HCT116 (cell line): ENCODE data around the gene KLHL2.
"Not testable (repeated sequence)": the region's sequence is repeated elsewhere in the genome, so short reads cannot be mapped to it uniquely, and the experiment has no call there.

Experiments used
- CBX3 ChIP-seq: IDR thresholded peaks from 2 replicates; pipeline ENCODE4 v1.6.1; 2012; ENCODE audit warnings: low read depth
- CEBPB ChIP-seq: IDR thresholded peaks from 2 replicates; pipeline ENCODE4 v1.6.1; 2012; ENCODE audit warnings: low read depth
- POLR2AphosphoS5 ChIP-seq: IDR thresholded peaks from 2 replicates; pipeline ENCODE4 v1.6.1; 2011; ENCODE audit warnings: mild to moderate bottlenecking, low read depth, low read length, moderate library complexity
- TF ChIP-seq, protein P1 (sequence below), 3 experiments: fragments of 200-600 bp in 1 of 3; sonication (generic) in 1 of 3; IDR thresholded peaks in 2 of 3; conservative IDR thresholded peaks in 1 of 3; 2 replicates each; pipeline ENCODE4 v1.5.1; 2012 to 2017; ENCODE audit warnings: low read depth in 2 of 3, low read length in 2 of 3, antibody characterized with exemption in 1 of 3, borderline replicate concordance in 1 of 3, control low read depth in 1 of 3, mild to moderate bottlenecking in 1 of 3, mixed read lengths in 1 of 3, mixed run types in 1 of 3, moderate library complexity in 1 of 3; ENCODE audit not compliant: insufficient read depth in 1 of 3

DNA sequence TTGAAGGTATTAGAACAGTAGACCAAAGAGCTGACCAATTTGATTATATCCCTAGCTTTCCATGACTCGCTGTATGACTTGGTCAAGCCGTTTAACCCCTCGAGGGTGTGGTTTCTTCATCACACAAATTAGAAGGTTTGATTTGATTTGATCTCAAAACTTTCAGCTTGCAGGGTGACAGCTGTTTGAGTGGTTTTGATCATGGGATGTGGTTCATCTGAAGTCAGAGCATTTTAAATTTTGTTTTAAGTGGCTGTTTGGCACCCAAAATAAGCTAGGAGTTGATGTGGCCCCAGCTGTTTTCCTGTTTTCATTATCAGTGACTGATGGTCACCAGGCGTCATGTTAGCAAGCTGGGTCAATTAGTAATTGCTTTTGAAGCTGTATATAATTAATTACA lies 52.4 kb downstream of the KLHL2 start:
- TF ChIP-seq CBX3, CEBPB, POLR2AphosphoS5: not testable (repeated sequence)
- TF ChIP-seq, protein P1, sequence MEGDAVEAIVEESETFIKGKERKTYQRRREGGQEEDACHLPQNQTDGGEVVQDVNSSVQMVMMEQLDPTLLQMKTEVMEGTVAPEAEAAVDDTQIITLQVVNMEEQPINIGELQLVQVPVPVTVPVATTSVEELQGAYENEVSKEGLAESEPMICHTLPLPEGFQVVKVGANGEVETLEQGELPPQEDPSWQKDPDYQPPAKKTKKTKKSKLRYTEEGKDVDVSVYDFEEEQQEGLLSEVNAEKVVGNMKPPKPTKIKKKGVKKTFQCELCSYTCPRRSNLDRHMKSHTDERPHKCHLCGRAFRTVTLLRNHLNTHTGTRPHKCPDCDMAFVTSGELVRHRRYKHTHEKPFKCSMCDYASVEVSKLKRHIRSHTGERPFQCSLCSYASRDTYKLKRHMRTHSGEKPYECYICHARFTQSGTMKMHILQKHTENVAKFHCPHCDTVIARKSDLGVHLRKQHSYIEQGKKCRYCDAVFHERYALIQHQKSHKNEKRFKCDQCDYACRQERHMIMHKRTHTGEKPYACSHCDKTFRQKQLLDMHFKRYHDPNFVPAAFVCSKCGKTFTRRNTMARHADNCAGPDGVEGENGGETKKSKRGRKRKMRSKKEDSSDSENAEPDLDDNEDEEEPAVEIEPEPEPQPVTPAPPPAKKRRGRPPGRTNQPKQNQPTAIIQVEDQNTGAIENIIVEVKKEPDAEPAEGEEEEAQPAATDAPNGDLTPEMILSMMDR (IDR thresholded peaks at IDR 0.05 in 2 of 3, conservative IDR thresholded peaks at IDR 0.05 in 1 of 3; ENCODE audit: borderline replicate concordance in 1 of 3, insufficient read depth in 1 of 3, low read depth in 2 of 3, low read length in 2 of 3), result not testable (repeated sequence)
